GM20000 (cell line): Measurements from ENCODE around the gene SPRTN.

Source experiments
- DNase-seq: peaks from one replicate; pipeline ENCODE4 v3.0.0; 2012; ENCODE audit warnings: low spot score
- TF ChIP-seq, protein P1 (sequence below): IDR thresholded peaks from 2 replicates; pipeline ENCODE4 v1.5.1; 2012; ENCODE audit warnings: mild to moderate bottlenecking, control low read depth; ENCODE audit errors: extremely low read depth, missing control alignments

The SPRTN gene

DNA sequence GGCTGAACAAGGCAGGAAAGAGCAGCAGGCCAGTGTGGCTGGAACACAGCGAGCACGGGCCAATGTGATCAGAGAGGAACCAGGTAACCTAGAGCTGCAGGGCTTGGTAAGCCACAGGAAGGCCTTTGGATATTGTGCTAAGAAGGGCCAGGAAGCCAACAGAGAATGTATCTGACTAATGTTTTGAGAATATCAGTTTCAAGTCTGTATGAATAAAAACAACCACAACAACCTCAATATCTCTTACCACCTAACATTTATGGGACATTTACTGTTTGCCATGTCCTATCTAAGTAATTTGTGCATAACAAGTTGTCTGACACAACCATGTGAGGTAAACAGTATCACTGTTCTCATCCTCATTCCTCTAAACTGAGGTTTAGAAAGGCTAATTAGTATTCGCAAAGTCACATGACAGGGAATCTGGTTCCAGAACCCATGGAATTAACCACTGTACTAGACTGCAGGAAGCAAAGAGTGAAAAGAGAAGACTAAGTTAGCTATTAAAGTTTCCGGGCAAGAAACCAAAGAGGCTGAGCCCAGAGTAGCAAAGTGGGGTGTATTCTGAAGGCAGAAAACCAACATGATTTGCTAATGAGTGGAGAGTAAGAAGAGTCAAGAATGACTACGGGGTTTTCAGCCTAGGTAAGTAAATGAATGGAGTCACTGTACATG, 38.9 kb downstream of the SPRTN start:
- no peak for DNase-seq
- TF ChIP-seq, protein P1, sequence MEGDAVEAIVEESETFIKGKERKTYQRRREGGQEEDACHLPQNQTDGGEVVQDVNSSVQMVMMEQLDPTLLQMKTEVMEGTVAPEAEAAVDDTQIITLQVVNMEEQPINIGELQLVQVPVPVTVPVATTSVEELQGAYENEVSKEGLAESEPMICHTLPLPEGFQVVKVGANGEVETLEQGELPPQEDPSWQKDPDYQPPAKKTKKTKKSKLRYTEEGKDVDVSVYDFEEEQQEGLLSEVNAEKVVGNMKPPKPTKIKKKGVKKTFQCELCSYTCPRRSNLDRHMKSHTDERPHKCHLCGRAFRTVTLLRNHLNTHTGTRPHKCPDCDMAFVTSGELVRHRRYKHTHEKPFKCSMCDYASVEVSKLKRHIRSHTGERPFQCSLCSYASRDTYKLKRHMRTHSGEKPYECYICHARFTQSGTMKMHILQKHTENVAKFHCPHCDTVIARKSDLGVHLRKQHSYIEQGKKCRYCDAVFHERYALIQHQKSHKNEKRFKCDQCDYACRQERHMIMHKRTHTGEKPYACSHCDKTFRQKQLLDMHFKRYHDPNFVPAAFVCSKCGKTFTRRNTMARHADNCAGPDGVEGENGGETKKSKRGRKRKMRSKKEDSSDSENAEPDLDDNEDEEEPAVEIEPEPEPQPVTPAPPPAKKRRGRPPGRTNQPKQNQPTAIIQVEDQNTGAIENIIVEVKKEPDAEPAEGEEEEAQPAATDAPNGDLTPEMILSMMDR = no peak

DNA sequence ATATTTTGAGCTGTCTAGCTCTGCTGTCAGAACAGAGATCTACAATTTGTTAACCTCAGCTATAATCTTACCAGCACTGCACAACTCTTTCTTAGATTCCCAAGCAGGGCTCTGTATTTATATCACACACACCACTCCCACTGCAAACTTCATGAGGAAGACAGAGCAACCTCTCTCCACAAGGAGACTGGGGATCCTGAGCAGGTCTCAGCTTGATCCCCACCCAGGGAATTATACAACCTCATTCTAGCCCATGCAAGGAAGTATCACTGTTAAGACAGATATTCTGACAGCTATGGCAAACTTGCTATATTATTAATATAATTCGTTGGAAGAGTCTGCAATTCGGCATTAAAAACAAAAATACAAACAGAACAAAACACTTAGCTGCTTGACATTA, 43.6 kb downstream of the SPRTN start:
- DNase-seq = no peak
- TF ChIP-seq, protein P1 = no peak

DNA sequence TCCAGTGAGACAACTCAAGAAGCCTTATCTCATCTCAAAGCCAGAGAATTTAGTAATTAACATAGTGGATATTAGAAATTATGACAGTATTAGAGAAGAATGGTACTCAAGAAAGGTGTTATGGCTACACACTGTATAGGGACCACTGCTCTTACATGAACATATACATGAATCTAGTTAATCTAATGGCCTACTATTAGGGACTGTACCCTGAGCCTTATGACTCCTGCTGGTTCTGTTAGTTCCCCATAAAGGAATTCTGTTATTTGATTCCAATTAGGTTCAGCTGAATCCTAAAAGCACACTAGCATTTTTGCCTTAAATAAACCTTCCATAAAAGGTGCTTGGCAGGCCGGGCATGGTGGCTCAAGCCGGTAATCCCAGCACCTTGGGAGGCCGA, 44.3 kb downstream of the SPRTN start:
- DNase-seq = no peak
- TF ChIP-seq, protein P1 = no peak

DNA sequence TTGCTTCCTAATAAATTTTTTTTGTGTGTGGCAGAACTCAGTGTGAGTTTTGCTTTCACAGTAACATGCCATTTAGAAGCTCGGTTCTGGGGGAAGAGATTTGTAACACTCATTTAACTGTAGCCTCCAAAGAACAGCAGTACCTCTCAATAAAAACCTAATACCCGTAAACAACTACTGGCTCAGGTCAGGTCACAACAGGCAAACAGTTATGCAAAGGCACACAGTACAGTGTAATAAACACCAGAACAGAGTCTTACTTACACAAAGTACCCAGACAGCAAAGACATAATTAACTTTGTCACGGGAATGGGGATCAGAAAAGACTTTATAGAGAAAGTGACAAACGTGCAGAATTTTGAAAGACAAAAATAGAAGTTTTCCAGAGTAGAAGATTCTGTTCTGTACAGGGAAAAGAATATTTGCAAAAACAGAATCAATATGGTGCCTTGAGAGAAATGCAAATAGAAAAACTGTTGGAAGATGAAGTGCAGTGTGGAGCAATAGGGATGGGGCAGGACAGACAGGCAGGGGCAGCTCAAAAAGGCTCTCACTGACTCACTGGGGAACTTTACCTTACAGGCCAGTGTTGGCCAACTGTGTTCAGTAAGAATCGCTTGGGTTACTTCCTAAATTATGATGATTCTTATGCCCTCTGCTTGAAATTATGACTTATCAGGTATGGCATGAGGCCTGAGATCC, 45.2 kb downstream of the SPRTN start:
- TF ChIP-seq, protein P1 = no peak
- DNase-seq = no peak

DNA sequence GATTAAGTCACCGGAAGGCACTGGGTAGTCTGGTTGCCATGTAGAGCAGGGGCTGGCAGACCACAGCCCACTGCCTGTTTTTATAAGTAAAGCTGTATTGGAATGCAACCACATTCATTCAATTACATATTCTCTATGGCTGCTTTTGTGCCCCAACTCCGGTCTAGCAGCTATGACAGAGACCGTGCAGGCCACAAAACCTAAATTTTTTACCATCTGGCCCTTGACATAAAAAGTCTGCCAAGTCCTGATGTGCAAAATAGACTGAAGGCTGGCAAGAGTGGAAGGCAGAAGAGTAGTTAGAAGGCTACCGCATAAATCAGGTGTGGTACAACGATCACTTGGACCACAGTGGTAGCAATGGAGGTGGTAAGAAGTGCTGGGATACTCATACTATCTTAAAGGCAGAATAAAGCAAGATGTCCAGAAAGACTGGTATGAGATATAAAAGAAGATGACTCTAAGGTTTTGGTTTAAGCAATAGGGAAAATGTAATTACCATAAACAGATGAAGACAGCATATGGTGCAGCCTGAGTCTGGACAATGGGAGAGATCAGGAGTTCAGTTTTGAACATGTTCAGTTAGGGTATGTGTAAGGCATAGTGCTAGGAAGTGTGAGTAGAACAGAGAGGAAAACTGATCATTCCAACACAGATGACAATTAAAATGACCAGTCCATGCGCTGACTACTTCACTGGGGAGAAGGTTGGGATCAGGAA, 46.8 kb downstream of the SPRTN start:
- TF ChIP-seq, protein P1 = no peak
- DNase-seq = no peak

DNA sequence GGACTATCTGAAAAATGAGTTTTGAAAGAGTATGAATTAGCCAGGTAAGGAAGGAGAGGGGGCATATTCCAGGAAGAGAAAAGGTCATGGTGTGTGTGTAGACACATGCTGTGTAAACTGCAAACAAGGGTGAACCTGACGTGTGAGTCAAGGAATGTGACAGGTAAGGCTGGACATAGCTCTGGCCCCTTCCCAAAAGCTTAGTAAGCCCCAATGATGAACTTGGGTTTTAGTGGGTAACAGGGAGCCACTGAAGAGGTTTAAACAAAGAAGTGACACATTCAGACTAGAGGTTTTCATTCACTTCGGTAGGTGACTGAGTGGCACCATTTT, 47.3 kb downstream of the SPRTN start:
- TF ChIP-seq, protein P1 = no peak
- DNase-seq = no peak

DNA sequence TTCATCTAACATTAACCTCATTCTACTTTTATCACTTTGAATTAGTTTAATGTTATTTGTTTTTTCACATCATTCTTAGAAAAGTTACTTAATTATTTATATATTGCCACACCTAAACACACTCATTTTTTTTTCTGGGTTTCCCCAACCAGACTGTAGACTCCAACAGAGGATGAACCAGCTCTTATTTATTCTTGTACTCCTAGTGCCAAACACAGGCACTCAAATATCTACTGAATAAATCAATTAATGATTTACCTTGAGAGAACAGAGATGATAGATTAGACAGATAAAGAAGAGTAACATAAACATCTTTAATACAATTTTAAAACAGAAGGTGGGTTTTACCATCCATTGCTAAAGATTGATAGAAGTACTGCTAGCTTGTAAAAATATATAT, 48.4 kb downstream of the SPRTN start:
- no peak for DNase-seq
- TF ChIP-seq, protein P1 = no peak
